Measurements from ENCODE around the gene TSPAN12. TPM values are rescaled to one million over a fixed set of nuclear protein-coding genes. Genes with fewer than 3 reads are reported as not detected.

TSPAN12 gene
- total RNA-seq, 1 experiment from 2014 or later, result not detected

DNA sequence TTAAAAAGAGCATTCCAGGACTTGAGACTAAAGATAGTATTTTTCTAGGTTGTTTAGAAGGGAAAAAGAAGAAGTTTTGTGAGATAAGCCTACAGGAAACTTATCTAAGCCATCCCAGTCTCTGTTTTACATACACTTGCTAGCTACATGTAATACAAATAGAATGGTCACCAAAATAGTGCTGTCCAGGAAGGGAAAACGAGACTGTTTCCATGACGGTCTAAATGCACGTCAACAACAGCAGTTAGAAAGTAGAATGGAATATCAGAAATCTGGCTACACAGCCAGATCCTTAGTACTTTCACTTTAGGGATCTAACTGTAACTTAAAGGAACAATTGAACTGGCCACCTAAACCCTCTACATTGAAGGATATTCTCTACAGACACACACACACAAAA, 117.6 kb downstream of the TSPAN12 start:
- Mint-ChIP-seq H3K9me3 (ENCODE audit: unreplicated experiment) (no peaks in the 10 kb centered on the region), H3K27ac (ENCODE audit: low read depth, unreplicated experiment) (no peak overlapping the region), H3K36me3 (ENCODE audit: insufficient read depth, unreplicated experiment) (no peaks in the 10 kb centered on the region), H3K4me1 (ENCODE audit: insufficient read depth, unreplicated experiment) (no peaks in the 10 kb centered on the region), H3K4me3 (ENCODE audit: unreplicated experiment) (no peak overlapping the region), H3K27me3 (ENCODE audit: insufficient read depth, unreplicated experiment) (peaks cover 85% of the 10 kb centered on the region)
- DNase-seq (ENCODE audit: unreplicated experiment), result no peak
- ChIA-PET CTCF (interaction anchor here (0.6 to 0.8 kb wide), 3 partner anchors 14 to 1820 kb away, joined by 3 to 4 read pairs (median 3); no protein-coding TSS in a partner anchor), POLR2A (no interaction called here)
- intact Hi-C loops (cut with micrococcal nuclease), result no loop called here
- BruUV-seq (replicated peaks), result no TSS peak
- TF ChIP-seq CTCF (IDR thresholded peaks at IDR 0.05; ENCODE audit: unreplicated experiment), result no peak

DNA sequence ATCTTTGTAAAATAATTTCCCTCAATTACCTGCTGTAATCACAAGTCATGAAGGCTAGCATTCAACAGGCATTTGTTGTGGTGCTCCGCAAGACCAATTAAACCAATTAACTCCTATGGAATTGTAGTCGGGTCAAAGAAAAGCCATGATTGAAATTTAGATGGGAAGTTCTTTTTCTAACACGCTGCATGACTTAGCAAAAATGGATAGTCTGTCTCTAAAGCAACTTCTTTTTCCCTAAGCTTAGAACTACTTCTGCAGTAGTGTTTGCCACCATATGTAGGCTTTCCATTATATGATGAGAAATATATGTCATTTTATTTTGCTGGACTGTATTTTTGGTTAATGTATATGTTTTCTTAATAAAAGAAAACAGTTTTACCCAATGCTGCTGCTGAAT, 119.1 kb downstream of the TSPAN12 start:
- no peak for TF ChIP-seq CTCF (IDR thresholded peaks at IDR 0.05; ENCODE audit: unreplicated experiment)
- Mint-ChIP-seq H3K4me1 (ENCODE audit: insufficient read depth, unreplicated experiment) (no peaks in the 10 kb centered on the region), H3K9me3 (ENCODE audit: unreplicated experiment) (no peaks in the 10 kb centered on the region), H3K27me3 (ENCODE audit: insufficient read depth, unreplicated experiment) (peaks cover 83% of the 10 kb centered on the region), H3K4me3 (ENCODE audit: unreplicated experiment) (no peak overlapping the region), H3K27ac (ENCODE audit: low read depth, unreplicated experiment) (no peak overlapping the region), H3K36me3 (ENCODE audit: insufficient read depth, unreplicated experiment) (no peaks in the 10 kb centered on the region)
- no peak for DNase-seq (ENCODE audit: unreplicated experiment)
- intact Hi-C loops (cut with micrococcal nuclease), result no loop called here
- ChIA-PET CTCF (interaction anchor here (0.6 kb wide), 1 partner anchor 54 kb away, joined by 3 read pairs; no protein-coding TSS in a partner anchor), POLR2A (no interaction called here)
- no TSS peak for BruUV-seq (replicated peaks)

Other genes with a start within 250 kb of the TSPAN12 start
- 11.7 and 18.9 TPM in 2 replicates for gene ING3, start 92.6 kb upstream of the TSPAN12 start, total RNA-seq (2022)
- not detected in 2 replicates for gene CPED1, start 130.6 kb upstream of the TSPAN12 start, total RNA-seq (2022)